Measurements from ENCODE around the gene CIRBP.

CIRBP gene

GRCh38 chr19:1255186-1256161, 13.7 kb upstream of the CIRBP start:
- peak overlapping the region; percentile 28 for H3K4me3 Mint-ChIP-seq
- peak overlapping the region; percentile 81 for H3K27ac Mint-ChIP-seq
- H3K36me3 Mint-ChIP-seq (ENCODE audit: low read depth) = peaks cover 23% of the 10 kb centered on the region
- H3K4me1 Mint-ChIP-seq = peaks cover 50% of the 10 kb centered on the region
- DNase-seq = no peak
- H3K27me3 Mint-ChIP-seq (ENCODE audit: low read depth, poor library complexity) = no peaks in the 10 kb centered on the region
- TF ChIP-seq, protein P1, sequence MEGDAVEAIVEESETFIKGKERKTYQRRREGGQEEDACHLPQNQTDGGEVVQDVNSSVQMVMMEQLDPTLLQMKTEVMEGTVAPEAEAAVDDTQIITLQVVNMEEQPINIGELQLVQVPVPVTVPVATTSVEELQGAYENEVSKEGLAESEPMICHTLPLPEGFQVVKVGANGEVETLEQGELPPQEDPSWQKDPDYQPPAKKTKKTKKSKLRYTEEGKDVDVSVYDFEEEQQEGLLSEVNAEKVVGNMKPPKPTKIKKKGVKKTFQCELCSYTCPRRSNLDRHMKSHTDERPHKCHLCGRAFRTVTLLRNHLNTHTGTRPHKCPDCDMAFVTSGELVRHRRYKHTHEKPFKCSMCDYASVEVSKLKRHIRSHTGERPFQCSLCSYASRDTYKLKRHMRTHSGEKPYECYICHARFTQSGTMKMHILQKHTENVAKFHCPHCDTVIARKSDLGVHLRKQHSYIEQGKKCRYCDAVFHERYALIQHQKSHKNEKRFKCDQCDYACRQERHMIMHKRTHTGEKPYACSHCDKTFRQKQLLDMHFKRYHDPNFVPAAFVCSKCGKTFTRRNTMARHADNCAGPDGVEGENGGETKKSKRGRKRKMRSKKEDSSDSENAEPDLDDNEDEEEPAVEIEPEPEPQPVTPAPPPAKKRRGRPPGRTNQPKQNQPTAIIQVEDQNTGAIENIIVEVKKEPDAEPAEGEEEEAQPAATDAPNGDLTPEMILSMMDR (IDR thresholded peaks at IDR 0.05) = no peak
- H3K9me3 Mint-ChIP-seq = no peaks in the 10 kb centered on the region

GRCh38 chr19:1256646-1257474, 12.3 kb upstream of the CIRBP start:
- H3K4me1 Mint-ChIP-seq = peaks cover 54% of the 10 kb centered on the region
- no peaks in the 10 kb centered on the region for H3K9me3 Mint-ChIP-seq
- H3K27me3 Mint-ChIP-seq (ENCODE audit: low read depth, poor library complexity) = peaks cover 3% of the 10 kb centered on the region
- no peak for DNase-seq
- no peak overlapping the region for H3K4me3 Mint-ChIP-seq
- peak overlapping the region; percentile 87 for H3K27ac Mint-ChIP-seq
- H3K36me3 Mint-ChIP-seq (ENCODE audit: low read depth) = peaks cover 19% of the 10 kb centered on the region
- TF ChIP-seq, protein P1 (IDR thresholded peaks at IDR 0.05) = no peak

DNA sequence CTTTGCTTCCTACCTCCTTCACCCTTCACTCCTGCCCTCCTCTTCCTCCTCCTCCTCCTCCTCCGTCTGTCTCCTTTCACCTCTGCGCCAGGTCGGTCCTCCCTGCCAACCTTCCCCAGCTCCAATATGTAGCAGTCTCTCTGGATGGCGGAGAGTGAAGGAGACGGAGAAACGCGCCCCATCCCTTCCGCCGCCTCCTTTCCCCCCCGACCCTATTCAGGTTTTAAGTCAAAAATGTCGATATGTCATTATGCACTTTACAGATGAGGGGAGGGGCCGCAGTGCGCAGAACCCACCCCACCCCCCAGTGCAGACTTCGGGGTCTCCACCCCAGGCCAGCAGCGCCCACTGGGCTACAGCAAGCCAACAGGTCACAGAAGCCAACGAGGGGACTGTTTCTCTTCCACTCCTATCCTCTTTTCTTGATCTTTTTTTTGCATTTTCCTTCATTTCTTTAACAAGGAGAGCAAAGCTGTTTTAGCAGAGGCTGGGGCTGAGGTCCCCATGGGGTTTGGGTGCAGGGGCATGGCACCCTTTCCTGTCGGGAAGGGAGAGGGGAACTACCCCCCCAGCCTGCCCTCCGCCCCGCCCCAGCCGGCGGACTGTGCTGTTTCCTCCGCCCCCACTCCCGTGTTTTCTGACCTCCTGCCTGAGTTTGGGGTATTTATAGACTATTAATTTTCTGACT, 11.5 kb upstream of the CIRBP start:
- Mint-ChIP-seq H3K9me3 (no peaks in the 10 kb centered on the region), H3K4me1 (peaks cover 62% of the 10 kb centered on the region), H3K27ac (peak overlapping the region; percentile 87), H3K4me3 (peak overlapping the region; percentile 42), H3K27me3 (ENCODE audit: low read depth, poor library complexity) (peaks cover 3% of the 10 kb centered on the region), H3K36me3 (ENCODE audit: low read depth) (peaks cover 18% of the 10 kb centered on the region)
- DNase-seq = no peak
- TF ChIP-seq, protein P1 (IDR thresholded peaks at IDR 0.05) = no peak

- Mint-ChIP-seq H3K4me3 (peak overlapping the region; percentile 42), H3K4me1 (peaks cover 67% of the 10 kb centered on the region), H3K36me3 (ENCODE audit: low read depth) (peaks cover 18% of the 10 kb centered on the region), H3K9me3 (no peaks in the 10 kb centered on the region), H3K27me3 (ENCODE audit: low read depth, poor library complexity) (peaks cover 3% of the 10 kb centered on the region), H3K27ac (peak overlapping the region; percentile 68)
- no peak for DNase-seq
- TF ChIP-seq, protein P1 (IDR thresholded peaks at IDR 0.05) = no peak
Observed at GRCh38 chr19:1258163-1258492, 11.0 kb upstream of the CIRBP start.

DNA sequence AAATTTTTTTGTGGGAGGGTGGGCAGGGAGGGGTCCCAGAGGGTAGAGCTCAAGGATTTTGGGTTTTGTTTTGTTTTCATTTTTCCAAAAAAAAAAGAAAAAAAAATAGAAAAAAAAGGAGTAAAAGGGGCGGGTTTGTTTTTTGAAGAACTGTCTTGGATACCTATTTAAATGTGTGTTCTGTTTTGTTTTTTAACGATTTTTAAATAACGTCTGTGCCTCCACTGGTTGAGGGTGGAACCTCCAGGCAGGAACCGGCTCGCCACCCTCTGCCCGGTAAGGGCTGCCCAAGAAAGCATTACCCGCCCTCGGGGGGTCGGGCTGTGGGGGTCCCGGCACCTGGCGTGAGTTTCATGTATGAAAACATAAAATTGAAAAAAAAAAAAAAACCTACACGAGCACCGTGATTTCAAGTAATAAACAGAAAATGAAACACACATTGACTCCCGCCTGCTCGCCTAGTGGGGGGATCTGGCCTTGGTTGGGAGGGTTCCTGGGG, 10.4 kb upstream of the CIRBP start:
- Mint-ChIP-seq H3K4me1 (peaks cover 72% of the 10 kb centered on the region), H3K36me3 (ENCODE audit: low read depth) (peaks cover 18% of the 10 kb centered on the region)

More for the DNA sequence above, 10.4 kb upstream of the CIRBP start:
- Mint-ChIP-seq H3K9me3 (no peaks in the 10 kb centered on the region), H3K27ac (peak overlapping the region; percentile 68), H3K4me3 (no peak overlapping the region), H3K27me3 (ENCODE audit: low read depth, poor library complexity) (peaks cover 3% of the 10 kb centered on the region)
- TF ChIP-seq, protein P1 (IDR thresholded peaks at IDR 0.05) = no peak
- no peak for DNase-seq
